ENCODE measurements around the gene AUTS2. TPM values are rescaled to one million over a fixed set of nuclear protein-coding genes. Genes with fewer than 3 reads are reported as not detected.

Gene AUTS2
- total RNA-seq (10 to 100 TPM; 10.3 to 15.4 (median 11.0) TPM), polyA plus RNA-seq (7.0 TPM)
- long read RNA-seq, donor 1, partial matches to known transcripts: 1 of 17 reads
- long read RNA-seq, donor 1, other reads (novel, unspliced or antisense): 16 of 17 reads
- long read RNA-seq, donor 2, partial matches to known transcripts: 1 of 5 reads
- long read RNA-seq, donor 2, other reads (novel, unspliced or antisense): 4 of 5 reads
- long read RNA-seq, donor 3, partial matches to known transcripts: 1 of 18 reads
- long read RNA-seq, donor 3, other reads (novel, unspliced or antisense): 17 of 18 reads
- long read RNA-seq, donor 4, partial matches to known transcripts: 0 of 4 reads
- long read RNA-seq, donor 4, other reads (novel, unspliced or antisense): 4 of 4 reads

DNA sequence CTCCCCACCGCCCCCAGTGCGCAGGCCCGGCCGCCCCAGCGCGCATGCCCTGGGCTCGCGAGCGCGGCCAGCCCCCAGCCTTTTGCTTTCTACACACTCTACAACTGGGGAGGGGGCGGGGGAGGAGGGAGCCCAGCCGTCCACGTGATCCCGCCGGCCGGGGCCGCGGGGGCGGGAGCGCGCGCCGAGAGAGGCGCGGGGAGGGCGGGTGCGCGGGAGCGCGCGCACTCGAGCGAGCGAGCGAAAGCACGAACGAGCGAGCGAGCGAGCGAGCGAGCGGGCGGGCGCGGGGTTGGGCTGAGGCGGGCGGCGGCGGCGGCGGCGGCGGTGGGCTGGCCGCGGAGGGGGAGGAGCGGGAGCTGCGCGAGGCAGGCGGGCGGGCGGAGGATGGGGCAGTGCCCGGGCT, at the start of gene AUTS2:
TSS of gene AUTS2 (plus strand) at position 395 of the 406 bp plus-strand sequence. CDS start 1,179 bp downstream, outside the sequence.
- under 1% methylated on average over 62 of the region's 63 CpGs for WGBS
- Histone ChIP-seq H3K4me3 (ENCODE audit: low read length) (peak within 1 kb of the TSS; percentile 75), H3K4me1 (ENCODE audit: control insufficient read depth, insufficient read depth, low read length) (peaks cover 2% of the 10 kb centered on the region), H3K27ac (ENCODE audit: low read length) (peak within 1 kb of the TSS; percentile 80), H3K27me3 (ENCODE audit: control insufficient read depth, insufficient read depth) (no peaks in the 10 kb centered on the region), H3K9me3 (ENCODE audit: control insufficient read depth, low read length) (no peaks in the 10 kb centered on the region)
- DNase-seq: peak; percentile 86 to 96 (median 95)
- intact Hi-C loops (cut with DNase I): no loop called here
- peak; percentile 87 to 91 for ATAC-seq

DNA sequence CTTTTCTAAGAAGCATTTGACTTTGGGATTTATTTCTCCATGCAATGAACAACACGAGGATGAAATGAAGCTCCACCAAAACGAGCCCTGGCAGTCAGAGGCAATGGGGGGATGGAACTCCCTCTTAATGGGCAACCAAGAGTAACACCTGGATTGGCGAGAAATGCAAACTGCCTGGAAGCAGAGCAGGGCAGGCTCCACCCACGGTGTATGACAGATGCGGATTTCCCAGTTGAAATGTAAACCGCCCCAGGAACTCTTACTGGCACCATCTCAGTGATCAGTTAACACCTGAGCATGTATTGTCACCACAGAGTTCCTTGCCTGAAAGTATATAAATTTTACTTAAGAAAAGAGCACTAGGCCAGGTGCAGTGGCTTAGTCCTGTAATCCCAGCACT, 47.3 kb upstream of the AUTS2 start:
- intact Hi-C loops (cut with DNase I): no loop called here
- Histone ChIP-seq H3K27me3 (ENCODE audit: control insufficient read depth, insufficient read depth) (no peaks in the 10 kb centered on the region), H3K4me3 (ENCODE audit: low read length) (no peak overlapping the region), H3K4me1 (ENCODE audit: control insufficient read depth, insufficient read depth, low read length) (no peaks in the 10 kb centered on the region), H3K9me3 (ENCODE audit: control insufficient read depth, low read length) (no peaks in the 10 kb centered on the region), H3K27ac (ENCODE audit: low read length) (no peak overlapping the region)
- ATAC-seq: no peak
- no peak for DNase-seq
- WGBS: 88% methylated on average over 6 of the region's 6 CpGs

DNA sequence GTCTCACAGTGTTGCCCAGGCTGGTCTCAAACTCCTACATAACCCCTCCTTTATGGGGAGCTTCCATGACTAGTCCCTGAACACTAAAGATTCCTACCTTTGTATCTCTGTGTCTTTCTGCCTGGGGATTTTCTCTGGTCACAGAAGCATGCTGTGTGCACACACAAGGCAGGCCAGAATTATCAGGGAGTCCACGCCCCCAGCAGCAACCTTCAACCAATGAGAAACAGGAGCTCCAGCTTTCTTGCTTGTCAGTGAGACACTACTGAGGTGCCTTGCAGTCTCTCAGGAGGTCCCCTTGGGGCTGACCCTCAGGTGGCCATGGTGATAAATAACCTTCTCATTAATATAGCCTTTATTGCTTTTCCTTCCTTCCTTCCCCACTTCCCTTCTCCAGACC, 45.1 kb upstream of the AUTS2 start:
- no peaks in the 10 kb centered on the region for H3K4me1 ChIP-seq (ENCODE audit: control insufficient read depth, insufficient read depth, low read length)
- H3K27ac ChIP-seq (ENCODE audit: low read length): no peak overlapping the region
- H3K9me3 ChIP-seq (ENCODE audit: control insufficient read depth, low read length): no peaks in the 10 kb centered on the region
- 78% methylated on average over 1 of the region's 1 CpG for WGBS
- no peak overlapping the region for H3K4me3 ChIP-seq (ENCODE audit: low read length)
- no peak for ATAC-seq
- intact Hi-C loops (cut with DNase I): no loop called here
- no peaks in the 10 kb centered on the region for H3K27me3 ChIP-seq (ENCODE audit: control insufficient read depth, insufficient read depth)
- no peak for DNase-seq

DNA sequence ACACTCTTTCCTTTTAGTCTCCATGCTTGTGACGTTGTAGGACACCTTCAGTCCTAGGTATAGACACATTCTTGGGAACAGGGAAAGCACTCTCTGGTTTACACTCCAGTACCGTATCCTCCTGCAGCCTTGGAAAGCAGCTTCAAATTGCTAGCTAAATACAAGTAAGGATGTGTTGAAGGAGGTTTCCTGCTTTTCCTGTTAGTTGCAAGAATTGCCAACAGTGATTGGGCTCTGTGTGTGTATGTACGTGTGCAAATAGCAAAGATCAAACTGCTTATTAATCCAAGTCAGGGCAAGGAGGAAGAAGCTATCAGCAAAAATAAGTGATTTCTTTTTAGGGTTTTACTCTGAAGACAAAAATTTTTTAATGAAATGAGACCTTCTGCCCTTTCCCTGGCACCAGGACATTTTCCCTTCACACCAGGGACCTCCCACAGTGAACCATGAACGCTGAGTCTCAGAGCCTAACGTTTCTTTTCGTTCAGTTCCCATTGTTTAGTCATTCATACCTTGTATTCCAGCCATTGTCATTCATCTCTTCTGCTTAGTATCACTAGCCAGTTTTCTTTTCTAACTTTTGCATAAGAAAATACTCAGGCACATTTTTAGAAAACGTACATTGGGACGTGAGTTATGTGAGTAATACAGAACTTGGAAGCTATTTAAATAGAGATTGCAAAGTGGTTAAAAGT, 36.9 kb upstream of the AUTS2 start:
- Histone ChIP-seq H3K9me3 (ENCODE audit: control insufficient read depth, low read length) (no peaks in the 10 kb centered on the region), H3K4me3 (ENCODE audit: low read length) (no peak overlapping the region), H3K4me1 (ENCODE audit: control insufficient read depth, insufficient read depth, low read length) (no peaks in the 10 kb centered on the region), H3K27ac (ENCODE audit: low read length) (no peak overlapping the region), H3K27me3 (ENCODE audit: control insufficient read depth, insufficient read depth) (no peaks in the 10 kb centered on the region)
- intact Hi-C loops (cut with DNase I): no loop called here
- 51% methylated on average over 8 of the region's 8 CpGs for WGBS
- ATAC-seq (no peak), DNase-seq (no peak)

DNA sequence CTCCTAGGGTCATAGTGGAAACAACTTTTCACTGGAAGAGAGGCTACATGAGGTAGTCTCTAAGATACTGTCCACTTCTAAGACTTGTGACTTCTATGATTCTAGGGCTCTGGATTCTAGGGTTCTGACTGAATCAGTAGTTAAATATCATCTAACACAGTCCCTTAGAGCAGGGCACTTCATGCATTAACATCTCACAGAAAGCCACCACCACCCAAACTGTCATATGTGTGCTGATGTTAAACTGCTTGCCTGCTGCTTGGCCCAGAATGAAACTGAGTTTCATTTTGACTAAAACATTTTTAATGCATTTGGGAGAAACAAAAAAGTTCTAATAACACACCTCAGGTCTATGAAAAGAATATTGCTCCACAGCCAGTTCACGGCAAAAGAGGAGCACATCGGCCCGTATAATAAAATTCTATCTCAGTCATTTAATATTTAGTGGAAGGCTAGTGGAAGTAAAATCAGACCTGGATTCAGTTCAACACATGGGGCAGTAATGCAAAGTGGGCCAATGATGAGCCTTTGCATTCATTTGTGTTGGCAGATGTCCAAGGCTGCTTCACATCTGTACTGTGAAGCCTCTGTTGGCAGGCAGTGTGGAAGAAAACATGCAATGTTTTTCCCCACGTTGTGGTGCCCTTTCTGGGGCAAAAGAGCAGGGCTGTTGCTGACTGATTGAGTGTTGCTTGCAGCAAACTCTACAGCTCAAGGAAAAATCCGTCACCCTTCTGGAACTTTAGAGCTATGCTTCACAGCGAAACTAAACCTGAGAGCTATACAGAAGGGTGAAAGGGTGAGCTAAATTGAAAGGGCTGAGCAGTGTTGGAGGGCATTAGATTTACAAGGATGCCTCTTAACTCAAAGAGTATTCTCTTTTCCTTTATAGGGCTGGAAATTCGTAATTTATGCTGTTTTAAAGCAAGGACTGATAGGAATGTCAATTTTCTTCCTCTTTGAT, 33.5 kb upstream of the AUTS2 start:
- no peaks in the 10 kb centered on the region for H3K9me3 ChIP-seq (ENCODE audit: control insufficient read depth, low read length)
- 35% methylated on average over 7 of the region's 7 CpGs for WGBS
- H3K4me1 ChIP-seq (ENCODE audit: control insufficient read depth, insufficient read depth, low read length): no peaks in the 10 kb centered on the region
- DNase-seq (peak in 1 of 3 donors; percentile 23), ATAC-seq (peak; percentile 55 to 78)
- intact Hi-C loops (cut with DNase I): no loop called here
- no peaks in the 10 kb centered on the region for H3K27me3 ChIP-seq (ENCODE audit: control insufficient read depth, insufficient read depth)
- H3K27ac ChIP-seq (ENCODE audit: low read length): no peak overlapping the region
- H3K4me3 ChIP-seq (ENCODE audit: low read length): no peak overlapping the region

DNA sequence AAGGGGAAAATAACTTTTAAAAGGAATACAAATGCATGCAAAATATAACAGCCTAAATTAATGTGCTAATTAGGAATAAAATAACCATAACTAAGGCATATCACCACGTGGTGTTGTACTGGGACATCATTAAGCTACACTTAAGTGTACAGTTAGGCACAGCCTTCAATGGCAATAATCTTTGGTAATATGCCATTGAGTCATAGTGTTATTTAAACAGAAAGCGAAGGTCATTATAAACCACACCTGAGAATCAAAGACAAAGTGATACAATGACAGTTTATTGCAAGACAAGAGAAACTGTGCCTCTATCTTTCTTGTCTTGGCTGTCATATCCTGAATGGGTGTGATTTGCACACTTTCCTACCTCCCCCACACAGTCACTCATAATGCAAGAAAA, 30.5 kb upstream of the AUTS2 start:
- intact Hi-C loops (cut with DNase I): no loop called here
- no peak for DNase-seq
- Histone ChIP-seq H3K27ac (ENCODE audit: low read length) (no peak overlapping the region), H3K27me3 (ENCODE audit: control insufficient read depth, insufficient read depth) (no peaks in the 10 kb centered on the region), H3K4me1 (ENCODE audit: control insufficient read depth, insufficient read depth, low read length) (no peaks in the 10 kb centered on the region), H3K9me3 (ENCODE audit: control insufficient read depth, low read length) (no peaks in the 10 kb centered on the region), H3K4me3 (ENCODE audit: low read length) (no peak overlapping the region)
- WGBS: 87% methylated on average over 2 of the region's 2 CpGs
- no peak for ATAC-seq

DNA sequence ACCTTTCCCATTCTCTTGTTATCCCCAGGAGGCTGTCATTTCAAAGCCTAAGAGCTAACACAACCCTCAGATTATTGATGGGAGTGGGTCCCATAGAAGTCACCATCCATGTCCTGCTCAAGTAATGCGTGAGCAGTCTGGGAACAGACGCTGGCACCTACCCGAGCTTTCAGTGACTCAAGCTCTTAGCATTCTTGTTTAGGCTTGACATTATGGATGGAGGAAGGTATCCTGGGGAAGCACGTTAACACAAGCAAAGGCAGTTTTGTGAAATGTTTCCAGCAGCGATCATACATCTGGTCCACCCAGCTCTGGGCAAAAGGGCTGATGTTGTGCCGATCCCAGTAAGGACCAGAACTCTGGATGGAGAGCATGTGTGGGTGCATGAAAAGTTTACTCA, 30.0 kb upstream of the AUTS2 start:
- Histone ChIP-seq H3K27me3 (ENCODE audit: control insufficient read depth, insufficient read depth) (no peaks in the 10 kb centered on the region), H3K9me3 (ENCODE audit: control insufficient read depth, low read length) (no peaks in the 10 kb centered on the region), H3K4me1 (ENCODE audit: control insufficient read depth, insufficient read depth, low read length) (no peaks in the 10 kb centered on the region), H3K4me3 (ENCODE audit: low read length) (no peak overlapping the region), H3K27ac (ENCODE audit: low read length) (no peak overlapping the region)
- intact Hi-C loops (cut with DNase I): no loop called here
- ATAC-seq (no peak), DNase-seq (no peak)
- WGBS: 86% methylated on average over 6 of the region's 6 CpGs

DNA sequence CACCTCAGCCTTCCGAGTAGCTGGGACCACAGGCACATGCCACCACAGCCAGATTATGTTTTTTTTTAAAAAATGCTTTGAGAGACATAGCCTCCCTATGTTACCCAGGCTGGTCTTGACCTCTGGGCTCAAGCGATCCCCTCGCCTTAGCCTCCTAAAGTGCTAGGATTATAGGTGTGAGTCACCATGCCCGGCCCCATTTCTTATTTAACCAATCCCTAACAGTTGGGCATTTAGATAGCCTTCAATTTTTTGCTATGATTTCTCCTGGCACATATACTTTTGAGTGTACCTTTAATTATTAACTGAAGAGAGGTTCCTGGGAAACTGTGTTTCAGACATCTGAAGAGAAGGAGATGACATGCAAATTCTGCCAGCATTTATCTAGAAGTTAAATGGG, 22.6 kb upstream of the AUTS2 start:
- no peaks in the 10 kb centered on the region for H3K27me3 ChIP-seq (ENCODE audit: control insufficient read depth, insufficient read depth)
- 93% methylated on average over 4 of the region's 4 CpGs for WGBS
- H3K4me1 ChIP-seq (ENCODE audit: control insufficient read depth, insufficient read depth, low read length): no peaks in the 10 kb centered on the region
- no peak for DNase-seq
- no peaks in the 10 kb centered on the region for H3K9me3 ChIP-seq (ENCODE audit: control insufficient read depth, low read length)
- intact Hi-C loops (cut with DNase I): no loop called here
- no peak overlapping the region for H3K27ac ChIP-seq (ENCODE audit: low read length)
- no peak for ATAC-seq
- no peak overlapping the region for H3K4me3 ChIP-seq (ENCODE audit: low read length)

DNA sequence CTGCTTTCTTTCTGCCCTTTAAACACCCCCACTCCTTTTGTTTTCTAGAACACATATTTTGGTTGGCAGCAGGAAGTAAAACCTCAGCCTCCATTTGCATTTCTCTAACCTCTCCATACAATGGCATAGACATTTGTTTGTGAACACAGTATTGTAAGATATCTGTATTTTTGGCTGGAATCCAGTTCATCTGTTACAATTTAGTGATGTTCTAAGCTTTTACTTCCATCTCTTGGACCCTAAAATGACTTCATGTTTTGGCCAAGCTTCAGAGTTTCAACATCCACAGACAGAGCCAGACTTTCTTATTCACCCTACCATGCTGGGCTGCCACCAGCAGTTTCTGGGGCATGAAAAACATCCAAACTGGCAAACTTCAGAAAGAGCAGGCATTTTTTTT, 21.1 kb upstream of the AUTS2 start:
- ATAC-seq (no peak), DNase-seq (no peak)
- no peak overlapping the region for H3K27ac ChIP-seq (ENCODE audit: low read length)
- no peak overlapping the region for H3K4me3 ChIP-seq (ENCODE audit: low read length)
- H3K4me1 ChIP-seq (ENCODE audit: control insufficient read depth, insufficient read depth, low read length): no peaks in the 10 kb centered on the region
- H3K9me3 ChIP-seq (ENCODE audit: control insufficient read depth, low read length): no peaks in the 10 kb centered on the region
- intact Hi-C loops (cut with DNase I): no loop called here
- no peaks in the 10 kb centered on the region for H3K27me3 ChIP-seq (ENCODE audit: control insufficient read depth, insufficient read depth)

DNA sequence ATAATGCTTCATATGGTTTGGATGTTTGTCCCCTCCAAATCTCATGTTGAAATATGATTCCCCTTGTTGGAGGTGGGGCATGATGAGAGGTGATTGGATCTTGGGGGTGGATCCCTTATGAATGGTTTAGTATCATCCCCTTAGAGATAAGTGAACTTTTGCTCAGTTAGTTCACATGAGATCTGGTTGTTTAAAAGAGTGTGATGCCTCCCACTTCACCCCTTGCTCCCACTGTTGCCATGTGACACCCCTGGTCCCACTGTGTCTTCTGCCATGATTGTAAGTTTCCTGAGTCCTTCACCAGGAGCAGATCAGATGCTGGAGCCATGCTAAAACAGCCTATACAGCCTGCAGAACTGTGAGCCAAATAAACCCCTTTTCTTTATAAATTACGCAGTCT, 13.1 kb upstream of the AUTS2 start:
- DNase-seq: no peak
- 100% methylated on average over 1 of the region's 1 CpG for WGBS
- H3K9me3 ChIP-seq (ENCODE audit: control insufficient read depth, low read length): no peaks in the 10 kb centered on the region
- no peaks in the 10 kb centered on the region for H3K4me1 ChIP-seq (ENCODE audit: control insufficient read depth, insufficient read depth, low read length)
- no peaks in the 10 kb centered on the region for H3K27me3 ChIP-seq (ENCODE audit: control insufficient read depth, insufficient read depth)
- H3K27ac ChIP-seq (ENCODE audit: low read length): no peak overlapping the region
- intact Hi-C loops (cut with DNase I): no loop called here
- no peak overlapping the region for H3K4me3 ChIP-seq (ENCODE audit: low read length)
- no peak for ATAC-seq

DNA sequence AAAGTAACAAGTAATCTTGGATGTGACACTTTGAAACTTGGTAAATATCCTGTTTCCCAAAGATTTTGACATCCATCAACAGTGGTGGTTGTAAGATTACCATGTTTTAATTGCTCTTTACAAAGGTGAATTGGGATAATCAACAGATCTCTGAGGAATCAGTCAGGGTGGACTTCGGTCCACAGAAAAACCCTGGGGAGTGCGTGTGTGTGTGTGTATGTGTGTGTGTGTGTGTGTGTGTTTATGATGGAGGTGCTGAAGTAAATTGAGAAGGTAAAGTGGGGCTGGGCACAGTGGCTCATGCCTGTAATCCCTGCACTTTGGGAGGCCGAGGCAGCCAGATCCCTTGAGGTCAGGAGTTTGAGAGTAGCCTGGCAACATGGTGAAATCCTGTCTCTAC, 12.0 kb upstream of the AUTS2 start:
- Histone ChIP-seq H3K27ac (ENCODE audit: low read length) (no peak overlapping the region), H3K4me1 (ENCODE audit: control insufficient read depth, insufficient read depth, low read length) (no peaks in the 10 kb centered on the region), H3K9me3 (ENCODE audit: control insufficient read depth, low read length) (no peaks in the 10 kb centered on the region), H3K27me3 (ENCODE audit: control insufficient read depth, insufficient read depth) (no peaks in the 10 kb centered on the region), H3K4me3 (ENCODE audit: low read length) (no peak overlapping the region)
- no peak for DNase-seq
- intact Hi-C loops (cut with DNase I): no loop called here
- 85% methylated on average over 3 of the region's 3 CpGs for WGBS
- no peak for ATAC-seq

Measured in right cardiac atrium (tissue), 5 donors.